D721Med (cell line): ENCODE results near the gene PSMD4.
"Not testable (repeated sequence)": the region's sequence is repeated elsewhere in the genome, so short reads cannot be mapped to it uniquely, and the experiment has no call there.

Source experiments
- DNase-seq: peaks from one replicate; pipeline ENCODE4 v3.0.0; 2011; ENCODE audit warnings: low spot score; ENCODE audit not compliant: insufficient read length
- FAIRE-seq: peaks from 2 replicates; lab custom pipeline; 2011; peaks lifted over from hg19 to GRCh38; lab: Jason Lieb, UNC
- TF ChIP-seq, protein P1 (sequence below): IDR thresholded peaks from 2 replicates; pipeline ENCODE4 v1.5.1; 2012; ENCODE audit warnings: mild to moderate bottlenecking, control low read depth; ENCODE audit not compliant: insufficient read depth; ENCODE audit errors: missing control alignments

PSMD4 gene

DNA sequence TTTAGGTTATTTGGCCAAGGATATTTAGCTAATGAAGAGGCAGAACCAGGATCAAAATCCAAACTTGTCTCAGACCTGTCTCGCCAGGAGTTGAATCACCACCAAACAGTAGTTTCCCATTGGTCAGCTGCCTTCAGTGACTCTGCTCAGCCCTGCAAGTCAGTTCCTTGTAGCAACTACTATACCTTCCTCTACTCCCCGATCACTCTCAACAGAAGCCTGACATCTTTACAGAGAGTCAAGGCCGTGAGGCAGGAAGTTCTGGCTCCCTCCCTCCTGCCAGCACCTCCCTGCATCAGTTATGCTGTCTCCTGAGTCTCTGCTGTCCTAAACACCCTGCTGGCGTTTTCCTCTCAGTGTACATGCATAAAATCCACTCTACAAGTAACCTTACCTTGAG, 13.2 kb downstream of the PSMD4 start:
- FAIRE-seq (no peak), DNase-seq (no peak)
- TF ChIP-seq, protein P1, sequence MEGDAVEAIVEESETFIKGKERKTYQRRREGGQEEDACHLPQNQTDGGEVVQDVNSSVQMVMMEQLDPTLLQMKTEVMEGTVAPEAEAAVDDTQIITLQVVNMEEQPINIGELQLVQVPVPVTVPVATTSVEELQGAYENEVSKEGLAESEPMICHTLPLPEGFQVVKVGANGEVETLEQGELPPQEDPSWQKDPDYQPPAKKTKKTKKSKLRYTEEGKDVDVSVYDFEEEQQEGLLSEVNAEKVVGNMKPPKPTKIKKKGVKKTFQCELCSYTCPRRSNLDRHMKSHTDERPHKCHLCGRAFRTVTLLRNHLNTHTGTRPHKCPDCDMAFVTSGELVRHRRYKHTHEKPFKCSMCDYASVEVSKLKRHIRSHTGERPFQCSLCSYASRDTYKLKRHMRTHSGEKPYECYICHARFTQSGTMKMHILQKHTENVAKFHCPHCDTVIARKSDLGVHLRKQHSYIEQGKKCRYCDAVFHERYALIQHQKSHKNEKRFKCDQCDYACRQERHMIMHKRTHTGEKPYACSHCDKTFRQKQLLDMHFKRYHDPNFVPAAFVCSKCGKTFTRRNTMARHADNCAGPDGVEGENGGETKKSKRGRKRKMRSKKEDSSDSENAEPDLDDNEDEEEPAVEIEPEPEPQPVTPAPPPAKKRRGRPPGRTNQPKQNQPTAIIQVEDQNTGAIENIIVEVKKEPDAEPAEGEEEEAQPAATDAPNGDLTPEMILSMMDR: no peak

- TF ChIP-seq, protein P1: no peak
- DNase-seq (no peak), FAIRE-seq (no peak)
These were observed 19.5 kb downstream of the PSMD4 start for GRCh38 chr1:151273924-151274466.

- not testable (repeated sequence) for DNase-seq
These were observed 20.8 kb downstream of the PSMD4 start for GRCh38 chr1:151275341-151275740.

DNA sequence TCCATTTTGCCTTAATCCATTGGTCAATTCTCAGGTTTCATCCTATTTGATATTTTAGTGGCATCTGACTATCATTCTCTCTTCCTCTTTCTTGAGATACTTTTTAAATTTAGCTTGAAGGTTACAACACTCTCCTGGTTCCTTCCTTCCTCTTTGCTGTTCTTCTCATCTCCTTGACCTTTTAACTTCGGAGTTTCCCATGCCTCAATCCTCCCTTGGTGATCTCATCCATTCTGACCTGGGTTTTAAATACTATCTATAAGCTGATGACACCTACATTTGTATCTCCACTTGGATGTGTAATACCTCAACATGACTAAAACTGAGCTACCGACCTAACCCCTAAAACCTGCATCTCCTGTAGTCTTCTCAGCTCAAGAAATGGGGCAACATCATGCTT, 22.7 kb downstream of the PSMD4 start:
- TF ChIP-seq, protein P1: no peak
- FAIRE-seq: no peak
- DNase-seq: no peak

More at GRCh38 chr1:151275341-151275740, 20.8 kb downstream of the PSMD4 start:
- FAIRE-seq: not testable (repeated sequence)

DNA sequence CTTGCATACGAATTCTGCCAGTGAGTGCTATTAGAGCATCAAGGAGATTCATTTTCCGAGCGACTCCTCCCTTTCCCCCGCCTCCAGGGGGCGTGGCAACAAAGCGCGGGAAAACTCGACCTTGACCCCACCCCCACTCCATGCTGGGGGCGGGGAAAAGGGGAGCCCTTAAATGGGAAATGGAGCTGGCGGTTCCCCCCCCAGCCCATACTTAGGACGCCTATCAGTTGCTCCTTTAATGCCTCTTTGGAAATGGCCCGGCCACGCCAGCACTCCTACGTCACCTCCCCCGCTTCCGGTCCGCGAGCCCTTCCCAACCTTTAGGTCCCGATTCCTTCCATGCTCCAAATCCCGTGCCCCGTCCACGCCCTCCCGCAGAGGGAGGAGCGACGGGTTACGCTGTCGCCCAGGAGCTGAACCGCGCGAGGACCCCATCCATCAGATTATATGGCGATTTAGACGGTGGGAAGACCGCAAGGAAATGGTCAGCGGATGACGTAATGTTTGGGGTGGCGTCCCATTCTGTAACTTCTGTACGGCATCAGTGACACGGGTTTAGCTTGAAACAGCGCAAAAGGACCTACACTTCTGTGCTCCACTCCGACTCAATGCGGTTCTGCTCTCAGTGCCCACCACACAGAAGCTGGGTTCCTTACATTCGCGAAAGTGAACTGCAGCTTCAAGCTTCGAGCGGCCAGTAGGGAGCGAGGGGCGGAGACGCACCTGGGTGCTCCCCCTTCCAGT, 26.9 kb downstream of the PSMD4 start:
- FAIRE-seq (peak; percentile 53), DNase-seq (peak; percentile 98)
- TF ChIP-seq, protein P1: no peak

DNA sequence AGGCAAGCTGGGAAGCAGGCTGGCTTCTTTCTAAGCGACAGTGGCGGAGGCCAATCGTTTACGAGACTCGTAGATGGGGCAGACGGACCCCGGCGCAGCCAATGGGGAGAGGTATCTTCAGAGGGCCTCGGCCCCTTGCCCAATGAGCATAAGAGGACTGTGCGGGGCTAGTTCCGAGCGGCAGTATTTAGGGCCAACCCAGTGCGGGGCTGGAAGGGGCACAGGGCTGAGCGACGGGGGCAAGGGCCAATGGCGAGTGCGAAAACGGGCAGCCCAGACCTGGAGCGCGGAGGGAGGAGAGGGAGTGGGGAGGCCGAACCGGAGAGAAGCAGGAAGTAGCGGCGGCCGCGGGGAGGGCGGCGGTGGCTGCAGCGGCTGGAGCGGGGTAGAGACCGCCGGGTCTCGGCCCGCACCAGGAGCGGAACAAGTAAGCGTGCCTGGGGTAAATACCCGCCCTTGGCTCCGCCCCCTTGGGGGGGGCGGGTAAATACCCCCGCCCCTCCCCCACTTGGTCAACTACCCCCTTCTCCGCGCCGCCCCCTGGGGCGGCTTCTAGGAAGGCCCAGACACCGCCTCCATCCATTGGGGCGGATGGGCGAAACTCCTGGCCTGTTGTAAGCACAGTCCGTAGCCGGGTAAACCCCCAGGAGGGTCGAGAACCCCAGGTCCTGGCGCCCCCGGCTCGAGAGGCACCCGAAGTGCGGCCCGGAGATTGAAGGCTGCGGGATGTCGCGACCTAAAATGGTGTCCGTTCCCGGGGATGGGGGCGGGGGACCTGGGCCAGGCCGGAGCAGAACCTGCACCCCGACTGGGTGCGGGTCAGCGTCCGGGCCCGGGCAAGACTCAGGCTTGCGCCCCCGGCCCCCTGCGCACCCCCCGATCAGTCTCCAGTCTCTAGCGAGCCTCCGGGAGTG, 27.7 kb downstream of the PSMD4 start, which contains the start of gene ZNF687:
TSS of gene ZNF687 (plus strand) at position 331 of the 914 bp plus-strand sequence. CDS start 3,993 bp downstream, outside the sequence.
- FAIRE-seq (peak; percentile 32), DNase-seq (peak; percentile 99)
- TF ChIP-seq, protein P1: no peak
